Measurements from ENCODE around the gene GSC.

The GSC gene

GRCh38 chr14:94773655-94774343 is 3.9 kb upstream of the GSC start:
- no peaks in the 10 kb centered on the region for H3K9me3 ChIP-seq
- no peak overlapping the region for H3K4me3 ChIP-seq
- peaks cover 0 to 17% (median 12%) of the 10 kb centered on the region in 4 donors for H3K4me1 ChIP-seq
- no peak overlapping the region for H3K27ac ChIP-seq
- DNase-seq, result no peak
- H3K27me3 ChIP-seq, result peaks cover 3 to 75% of the 10 kb centered on the region in 2 donors
- H3K36me3 ChIP-seq, result no peaks in the 10 kb centered on the region
- no peak for TF ChIP-seq CTCF (IDR thresholded peaks at IDR 0.05)
- intact Hi-C loops (cut with DNase I; ENCODE audit: low total_unique reads), result no loop called here

GRCh38 chr14:94773061-94773648 is 3.2 kb upstream of the GSC start:
- Histone ChIP-seq H3K9me3 (no peaks in the 10 kb centered on the region), H3K27me3 (peaks cover 3 to 76% of the 10 kb centered on the region in 2 donors), H3K4me3 (no peak overlapping the region), H3K4me1 (peaks cover 0 to 24% (median 17%) of the 10 kb centered on the region in 4 donors), H3K27ac (no peak overlapping the region), H3K36me3 (no peaks in the 10 kb centered on the region)
- DNase-seq, result no peak
- no peak for TF ChIP-seq CTCF (IDR thresholded peaks at IDR 0.05)
- intact Hi-C loops (cut with DNase I; ENCODE audit: low total_unique reads), result no loop called here

- TF ChIP-seq CTCF (IDR thresholded peaks at IDR 0.05), result no peak
- Histone ChIP-seq H3K27me3 (peaks cover 3 to 81% of the 10 kb centered on the region in 2 donors), H3K27ac (no peak overlapping the region), H3K9me3 (no peaks in the 10 kb centered on the region), H3K4me3 (no peak overlapping the region), H3K4me1 (peaks cover 0 to 26% (median 18%) of the 10 kb centered on the region in 4 donors), H3K36me3 (no peaks in the 10 kb centered on the region)
- intact Hi-C loops (cut with DNase I; ENCODE audit: low total_unique reads), result no loop called here
- no peak for DNase-seq
These were observed 2.6 kb upstream of the GSC start for GRCh38 chr14:94772548-94772947.

GRCh38 chr14:94771906-94772490 is 2.1 kb upstream of the GSC start:
- Histone ChIP-seq H3K27ac (no peak overlapping the region), H3K4me1 (peaks cover 0 to 26% (median 18%) of the 10 kb centered on the region in 4 donors), H3K9me3 (no peaks in the 10 kb centered on the region), H3K27me3 (peaks cover 3 to 84% of the 10 kb centered on the region in 2 donors), H3K36me3 (no peaks in the 10 kb centered on the region), H3K4me3 (no peak overlapping the region)
- intact Hi-C loops (cut with DNase I; ENCODE audit: low total_unique reads), result no loop called here
- no peak for TF ChIP-seq CTCF (IDR thresholded peaks at IDR 0.05)
- no peak for DNase-seq

GRCh38 chr14:94771158-94771905 is 1.4 kb upstream of the GSC start:
- H3K9me3 ChIP-seq, result no peaks in the 10 kb centered on the region
- H3K27ac ChIP-seq, result no peak overlapping the region
- DNase-seq, result no peak
- peaks cover 0 to 26% (median 18%) of the 10 kb centered on the region in 4 donors for H3K4me1 ChIP-seq
- no peak overlapping the region for H3K4me3 ChIP-seq
- peaks cover 3 to 83% of the 10 kb centered on the region in 2 donors for H3K27me3 ChIP-seq
- TF ChIP-seq CTCF (IDR thresholded peaks at IDR 0.05), result no peak
- intact Hi-C loops (cut with DNase I; ENCODE audit: low total_unique reads), result no loop called here
- no peaks in the 10 kb centered on the region for H3K36me3 ChIP-seq
